Stomach (tissue), 9 donors: Measurements from ENCODE around the gene PRKAB1. TPM values are rescaled to one million over a fixed set of nuclear protein-coding genes. Genes with fewer than 3 reads are reported as not detected.
A peak's percentile ranks its signal among the peaks of the same experiment; 100 is the strongest.

Experiments
- DNase-seq, 2 donors: peaks; one replicate each; pipeline versions ENCODE4 v3.0.0 to v3.0.0-alpha.2; 2013 to 2019
- H3K27ac ChIP-seq, 5 donors: fragments of 200-600 bp in 4 of 5; sonication (generic) in 4 of 5; one replicate each; pipeline ENCODE4 v1.5.1; 2013 to 2019; ENCODE audit warnings: mild to moderate bottlenecking in 1 of 5, moderate library complexity in 1 of 5
- H3K27me3 ChIP-seq, 3 donors: fragments of 200-600 bp; sonication (generic); one replicate each; pipeline ENCODE4 v1.5.1; 2017 to 2019; ENCODE audit warnings: mixed run types in 1 of 3
- H3K36me3 ChIP-seq, 4 donors: fragments of 200-600 bp; sonication (generic); 1 replicate in 3 of 4; 2 replicates in 1 of 4; pipeline ENCODE4 v1.5.1; 2016 to 2019
- H3K4me1 ChIP-seq, 4 donors: fragments of 200-600 bp; sonication (generic); one replicate each; pipeline ENCODE4 v1.5.1; 2016 to 2019
- H3K4me3 ChIP-seq, 4 donors: fragments of 200-600 bp; sonication (generic) in 3 of 4; one replicate each; pipeline ENCODE4 v1.5.1; 2016 to 2019; ENCODE audit warnings: mild to moderate bottlenecking in 1 of 4
- H3K9me3 ChIP-seq, 4 donors: fragments of 200-600 bp; sonication (generic); one replicate each; pipeline ENCODE4 v1.5.1; 2016 to 2019
- CTCF ChIP-seq, 7 experiments: fragments of 450-650 bp in 4 of 7; fragments of 200-600 bp in 3 of 7; sonication (generic) in 3 of 7; IDR thresholded peaks; one replicate each; pipeline ENCODE4 v1.5.1; 2016 to 2019; ENCODE audit warnings: antibody characterized with exemption in 7 of 7, control low read depth in 2 of 7, mild to moderate bottlenecking in 1 of 7
- EP300 ChIP-seq: sonication (generic); formaldehyde crosslinking; IDR thresholded peaks from one replicate; pipeline ENCODE4 v1.6.1; 2017; ENCODE audit warnings: antibody characterized with exemption
- POLR2A ChIP-seq, 4 donors: fragments of 450-650 bp; IDR thresholded peaks; one replicate each; pipeline ENCODE4 v1.6.1; 2016; ENCODE audit warnings: antibody characterized with exemption in 4 of 4, control low read depth in 2 of 4, mild to moderate bottlenecking in 1 of 4, moderate library complexity in 1 of 4
- POLR2AphosphoS5 ChIP-seq, 3 donors: sonication (generic); formaldehyde crosslinking; IDR thresholded peaks; one replicate each; pipeline ENCODE4 v1.6.1; 2016; ENCODE audit warnings: antibody characterized with exemption in 3 of 3
- WGBS, 5 donors: extraction: QIAGEN DNeasy Blood & Tissue Kit in 3 of 5; methylation state at CpG; one replicate each; pipeline versions ENCODE4 v1.1.5 to v1.1.7; 2013 to 2018; 5-methylcytosine and 5-hydroxymethylcytosine counted together
- intact Hi-C: fragments of 100-400 bp; cut with DNase I; formaldehyde crosslinking; loops from one replicate; pipeline ENCODE4 v1.15.1; 2023; ENCODE audit warnings: low total_unique reads
- polyA plus RNA-seq, 3 donors: library from polyadenylated mRNA; stranded (reverse); fragments of 200-250 nt; gene quantifications; one replicate each; pipeline ENCODE4 v1.2.3, GENCODE V29; 2013
- total RNA-seq, 5 donors: library from RNA; depleted of rRNA; stranded (reverse); fragments of >200 nt; gene quantifications; one replicate each; pipeline versions ENCODE4 v1.1.0 to v1.2.3, GENCODE V29; 2014 to 2016
- donor health status: healthy with polysubstance abuse.
- donor health status: Bipolar disorder and iron deficiency.
- donor health status: healthy.

PRKAB1 gene
- total and polyA plus RNA-seq, 8 donors = 22.6 to 143 (median 50.8) TPM

DNA sequence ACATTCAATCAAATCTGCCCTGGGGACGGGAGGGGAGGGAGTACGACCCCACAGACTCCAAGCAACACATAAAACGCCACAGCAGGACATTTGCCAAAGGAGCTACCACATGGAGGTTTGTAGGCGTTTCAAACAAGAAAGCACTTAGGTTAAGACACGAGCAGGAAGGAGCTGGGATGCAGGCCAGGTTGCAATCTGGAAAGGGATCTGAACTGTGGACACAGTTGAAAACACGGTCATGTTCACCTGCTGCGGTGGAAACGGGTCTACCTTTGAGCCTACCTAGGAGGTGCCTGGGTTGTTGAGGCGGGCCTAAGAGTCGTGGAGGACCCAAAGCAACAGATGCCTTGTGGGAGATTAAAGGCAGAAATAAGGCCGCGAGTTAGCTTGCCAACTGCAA, 18.4 kb downstream of the PRKAB1 start:
- Histone ChIP-seq H3K4me1 (peaks cover 8 to 38% (median 28%) of the 10 kb centered on the region in 4 donors), H3K9me3 (no peaks in the 10 kb centered on the region), H3K27me3 (no peaks in the 10 kb centered on the region), H3K36me3 (peaks cover 10 to 25% (median 14%) of the 10 kb centered on the region in 4 donors), H3K27ac (peak overlapping the region; percentile 10 to 79 (median 63)), H3K4me3 (no peak overlapping the region)
- intact Hi-C loops = no loop called here
- TF ChIP-seq CTCF (IDR thresholded peaks at IDR 0.05) = no peak
- TF ChIP-seq POLR2AphosphoS5 (IDR thresholded peaks at IDR 0.05) = peak in 2 of 3 donors; percentile 35 to 49
- DNase-seq = peak in 1 of 2 donors; percentile 85
- WGBS, 5 donors = 32 to 59% (median 48%) methylated on average over 12 of the region's 12 CpGs

GRCh38 chr12:119686776-119687175, 18.8 kb downstream of the PRKAB1 start:
- H3K9me3 ChIP-seq = no peaks in the 10 kb centered on the region
- peak overlapping the region; percentile 10 to 79 (median 63) for H3K27ac ChIP-seq

GRCh38 chr12:119687406-119687805, 19.5 kb downstream of the PRKAB1 start:
- WGBS, 5 donors = 79 to 89% (median 84%) methylated on average over 14 of the region's 14 CpGs
- H3K4me1 ChIP-seq = peaks cover 8 to 38% (median 29%) of the 10 kb centered on the region in 4 donors
- H3K27me3 ChIP-seq = no peaks in the 10 kb centered on the region
- H3K4me3 ChIP-seq = no peak overlapping the region
- no peak overlapping the region for H3K27ac ChIP-seq
- no peaks in the 10 kb centered on the region for H3K9me3 ChIP-seq
- peaks cover 0 to 15% (median 5%) of the 10 kb centered on the region in 4 donors for H3K36me3 ChIP-seq
- intact Hi-C loops = no loop called here
- peak in 1 of 2 donors; percentile 67 for DNase-seq
- no peak for TF ChIP-seq EP300
- TF ChIP-seq POLR2A (IDR thresholded peaks at IDR 0.05) = no peak

More at GRCh38 chr12:119686776-119687175, 18.8 kb downstream of the PRKAB1 start:
- H3K27me3 ChIP-seq = no peaks in the 10 kb centered on the region
- no peak overlapping the region for H3K4me3 ChIP-seq
- no peak for TF ChIP-seq CTCF (IDR thresholded peaks at IDR 0.05)
- no peak for TF ChIP-seq POLR2AphosphoS5 (IDR thresholded peaks at IDR 0.05)
- no peak for TF ChIP-seq POLR2A (IDR thresholded peaks at IDR 0.05)
- no peak for TF ChIP-seq EP300
- H3K36me3 ChIP-seq = peaks cover 6 to 20% (median 10%) of the 10 kb centered on the region in 4 donors
- intact Hi-C loops = no loop called here
- H3K4me1 ChIP-seq = peaks cover 5 to 38% (median 29%) of the 10 kb centered on the region in 4 donors
- 85 to 92% (median 91%) methylated on average over 13 of the region's 13 CpGs for WGBS, 5 donors
- no peak for DNase-seq

GRCh38 chr12:119687879-119688278, 19.9 kb downstream of the PRKAB1 start:
- H3K36me3 ChIP-seq = peaks cover 0 to 15% (median 5%) of the 10 kb centered on the region in 4 donors
- no peaks in the 10 kb centered on the region for H3K27me3 ChIP-seq
- H3K9me3 ChIP-seq = no peaks in the 10 kb centered on the region
- H3K4me1 ChIP-seq = peaks cover 11 to 38% (median 31%) of the 10 kb centered on the region in 4 donors
- H3K4me3 ChIP-seq = no peak overlapping the region
- intact Hi-C loops = no loop called here
- no peak for TF ChIP-seq POLR2AphosphoS5 (IDR thresholded peaks at IDR 0.05)
- TF ChIP-seq CTCF (IDR thresholded peaks at IDR 0.05) = no peak
- no peak for TF ChIP-seq EP300
- TF ChIP-seq POLR2A (IDR thresholded peaks at IDR 0.05) = no peak
- DNase-seq = no peak
- H3K27ac ChIP-seq = no peak overlapping the region
- WGBS, 5 donors = 90 to 97% (median 92%) methylated on average over 9 of the region's 9 CpGs

- intact Hi-C loops = no loop called here
- Histone ChIP-seq H3K9me3 (no peaks in the 10 kb centered on the region), H3K4me3 (no peak overlapping the region), H3K4me1 (peaks cover 26 to 47% (median 32%) of the 10 kb centered on the region in 4 donors), H3K27me3 (no peaks in the 10 kb centered on the region), H3K27ac (no peak overlapping the region), H3K36me3 (peaks cover 0 to 15% (median 5%) of the 10 kb centered on the region in 4 donors)
- 97 to 99% (median 98%) methylated on average over 16 to 38 of the region's 38 CpGs for WGBS, 5 donors
- TF ChIP-seq EP300 = no peak
- no peak for TF ChIP-seq POLR2A (IDR thresholded peaks at IDR 0.05)
- DNase-seq = no peak
These were observed 22.1 kb downstream of the PRKAB1 start for GRCh38 chr12:119689935-119690500.
